ENCODE data around the gene ASTE1. TPM values are rescaled to one million over a fixed set of nuclear protein-coding genes. Genes with fewer than 3 reads are reported as not detected.

ASTE1 gene
- total and polyA plus RNA-seq, 9 of the 15 experiments (the other 6 are each of a cell fraction or from before 2014, with no cell fraction given): 3.5 to 12.1 (median 6.9) TPM

DNA sequence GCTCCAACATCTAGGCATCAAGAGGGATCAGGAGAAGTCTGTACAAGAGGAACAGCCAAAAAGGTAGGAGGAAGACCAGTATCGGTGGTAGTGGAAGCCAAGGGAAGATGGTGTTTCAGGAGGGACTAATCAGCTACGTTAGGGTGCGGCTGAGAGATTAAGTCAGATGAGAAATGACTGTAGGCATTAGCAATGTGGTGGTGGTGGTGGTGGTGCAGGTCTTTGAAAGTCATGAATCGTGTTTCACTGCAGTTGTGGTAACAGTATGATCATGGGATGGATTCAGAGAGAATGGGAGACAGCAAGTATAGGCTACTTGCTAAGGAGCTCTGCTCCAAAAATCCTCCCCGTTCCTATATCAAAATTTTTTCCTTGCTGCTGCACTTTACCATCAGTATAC, 35.5 kb downstream of the ASTE1 start (continued):
- TF ChIP-seq, protein P1, sequence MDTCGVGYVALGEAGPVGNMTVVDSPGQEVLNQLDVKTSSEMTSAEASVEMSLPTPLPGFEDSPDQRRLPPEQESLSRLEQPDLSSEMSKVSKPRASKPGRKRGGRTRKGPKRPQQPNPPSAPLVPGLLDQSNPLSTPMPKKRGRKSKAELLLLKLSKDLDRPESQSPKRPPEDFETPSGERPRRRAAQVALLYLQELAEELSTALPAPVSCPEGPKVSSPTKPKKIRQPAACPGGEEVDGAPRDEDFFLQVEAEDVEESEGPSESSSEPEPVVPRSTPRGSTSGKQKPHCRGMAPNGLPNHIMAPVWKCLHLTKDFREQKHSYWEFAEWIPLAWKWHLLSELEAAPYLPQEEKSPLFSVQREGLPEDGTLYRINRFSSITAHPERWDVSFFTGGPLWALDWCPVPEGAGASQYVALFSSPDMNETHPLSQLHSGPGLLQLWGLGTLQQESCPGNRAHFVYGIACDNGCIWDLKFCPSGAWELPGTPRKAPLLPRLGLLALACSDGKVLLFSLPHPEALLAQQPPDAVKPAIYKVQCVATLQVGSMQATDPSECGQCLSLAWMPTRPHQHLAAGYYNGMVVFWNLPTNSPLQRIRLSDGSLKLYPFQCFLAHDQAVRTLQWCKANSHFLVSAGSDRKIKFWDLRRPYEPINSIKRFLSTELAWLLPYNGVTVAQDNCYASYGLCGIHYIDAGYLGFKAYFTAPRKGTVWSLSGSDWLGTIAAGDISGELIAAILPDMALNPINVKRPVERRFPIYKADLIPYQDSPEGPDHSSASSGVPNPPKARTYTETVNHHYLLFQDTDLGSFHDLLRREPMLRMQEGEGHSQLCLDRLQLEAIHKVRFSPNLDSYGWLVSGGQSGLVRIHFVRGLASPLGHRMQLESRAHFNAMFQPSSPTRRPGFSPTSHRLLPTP (IDR thresholded peaks at IDR 0.05; ENCODE audit: borderline replicate concordance, extremely low read depth, insufficient read length): no peak
- TF ChIP-seq CCNT2 (IDR thresholded peaks at IDR 0.05; ENCODE audit: borderline replicate concordance, extremely low read depth, insufficient read length, low read depth, low read length) (no peak), NFYB (IDR thresholded peaks at IDR 0.05; ENCODE audit: extremely low read depth, insufficient read length) (no peak), NCOA1 (IDR thresholded peaks at IDR 0.05; ENCODE audit: low read depth) (no peak)

DNA sequence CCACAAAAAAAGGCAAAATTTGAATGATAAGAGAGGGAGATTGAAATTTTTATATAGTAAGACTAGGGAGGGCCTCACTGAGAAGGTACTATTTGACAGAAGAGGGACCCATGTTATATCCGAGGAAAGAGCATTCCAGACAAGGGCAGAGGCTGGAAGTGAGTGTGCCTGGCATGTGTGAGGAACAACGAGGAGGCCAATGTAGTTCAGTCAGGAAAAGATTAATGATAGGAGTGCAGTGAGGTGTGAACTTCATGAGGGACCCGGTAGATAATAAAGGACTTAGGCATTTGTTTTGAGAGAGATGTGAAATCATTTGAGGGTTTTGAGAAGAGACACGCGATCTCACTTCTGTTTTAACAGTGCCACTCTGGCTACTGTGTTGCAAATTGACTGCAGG, 36.3 kb downstream of the ASTE1 start:
- FAIRE-seq (no peak), ATAC-seq (no peak), DNase-seq (ENCODE audit: extremely low read depth in 1 of 4, low spot score in 3 of 4) (no peak)
- TF ChIP-seq CTBP1 (IDR thresholded peaks at IDR 0.05; ENCODE audit: borderline replicate concordance): no peak
- TF ChIP-seq, protein P2, sequence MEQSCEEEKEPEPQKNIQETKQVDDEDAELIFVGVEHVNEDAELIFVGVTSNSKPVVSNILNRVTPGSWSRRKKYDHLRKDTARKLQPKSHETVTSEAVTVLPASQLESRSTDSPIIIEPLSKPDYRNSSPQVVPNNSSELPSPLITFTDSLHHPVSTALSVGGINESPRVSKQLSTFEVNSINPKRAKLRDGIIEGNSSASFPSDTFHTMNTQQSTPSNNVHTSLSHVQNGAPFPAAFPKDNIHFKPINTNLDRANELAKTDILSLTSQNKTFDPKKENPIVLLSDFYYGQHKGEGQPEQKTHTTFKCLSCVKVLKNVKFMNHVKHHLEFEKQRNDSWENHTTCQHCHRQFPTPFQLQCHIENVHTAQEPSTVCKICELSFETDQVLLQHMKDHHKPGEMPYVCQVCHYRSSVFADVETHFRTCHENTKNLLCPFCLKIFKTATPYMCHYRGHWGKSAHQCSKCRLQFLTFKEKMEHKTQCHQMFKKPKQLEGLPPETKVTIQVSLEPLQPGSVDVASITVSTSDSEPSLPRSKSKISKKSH (CRISPR knock-in tag; IDR thresholded peaks at IDR 0.05): no peak
- no peak for TF ChIP-seq ZC3H11A (IDR thresholded peaks at IDR 0.05; ENCODE audit: low read depth, low read length)
- TF ChIP-seq HDAC3 (IDR thresholded peaks at IDR 0.05; ENCODE audit: borderline replicate concordance, partially characterized antibody): no peak
- TF ChIP-seq, protein P3, sequence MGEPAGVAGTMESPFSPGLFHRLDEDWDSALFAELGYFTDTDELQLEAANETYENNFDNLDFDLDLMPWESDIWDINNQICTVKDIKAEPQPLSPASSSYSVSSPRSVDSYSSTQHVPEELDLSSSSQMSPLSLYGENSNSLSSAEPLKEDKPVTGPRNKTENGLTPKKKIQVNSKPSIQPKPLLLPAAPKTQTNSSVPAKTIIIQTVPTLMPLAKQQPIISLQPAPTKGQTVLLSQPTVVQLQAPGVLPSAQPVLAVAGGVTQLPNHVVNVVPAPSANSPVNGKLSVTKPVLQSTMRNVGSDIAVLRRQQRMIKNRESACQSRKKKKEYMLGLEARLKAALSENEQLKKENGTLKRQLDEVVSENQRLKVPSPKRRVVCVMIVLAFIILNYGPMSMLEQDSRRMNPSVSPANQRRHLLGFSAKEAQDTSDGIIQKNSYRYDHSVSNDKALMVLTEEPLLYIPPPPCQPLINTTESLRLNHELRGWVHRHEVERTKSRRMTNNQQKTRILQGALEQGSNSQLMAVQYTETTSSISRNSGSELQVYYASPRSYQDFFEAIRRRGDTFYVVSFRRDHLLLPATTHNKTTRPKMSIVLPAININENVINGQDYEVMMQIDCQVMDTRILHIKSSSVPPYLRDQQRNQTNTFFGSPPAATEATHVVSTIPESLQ (CRISPR knock-in tag; IDR thresholded peaks at IDR 0.05): no peak
- no peak for TF ChIP-seq SIN3B (IDR thresholded peaks at IDR 0.05; ENCODE audit: low read depth)
- no peak for TF ChIP-seq MEF2A (IDR thresholded peaks at IDR 0.05; ENCODE audit: control insufficient read depth, low read depth, low read length)
- TF ChIP-seq, protein P4, sequence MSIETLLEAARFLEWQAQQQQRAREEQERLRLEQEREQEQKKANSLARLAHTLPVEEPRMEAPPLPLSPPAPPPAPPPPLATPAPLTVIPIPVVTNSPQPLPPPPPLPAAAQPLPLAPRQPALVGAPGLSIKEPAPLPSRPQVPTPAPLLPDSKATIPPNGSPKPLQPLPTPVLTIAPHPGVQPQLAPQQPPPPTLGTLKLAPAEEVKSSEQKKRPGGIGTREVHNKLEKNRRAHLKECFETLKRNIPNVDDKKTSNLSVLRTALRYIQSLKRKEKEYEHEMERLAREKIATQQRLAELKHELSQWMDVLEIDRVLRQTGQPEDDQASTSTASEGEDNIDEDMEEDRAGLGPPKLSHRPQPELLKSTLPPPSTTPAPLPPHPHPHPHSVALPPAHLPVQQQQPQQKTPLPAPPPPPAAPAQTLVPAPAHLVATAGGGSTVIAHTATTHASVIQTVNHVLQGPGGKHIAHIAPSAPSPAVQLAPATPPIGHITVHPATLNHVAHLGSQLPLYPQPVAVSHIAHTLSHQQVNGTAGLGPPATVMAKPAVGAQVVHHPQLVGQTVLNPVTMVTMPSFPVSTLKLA (conservative IDR thresholded peaks at IDR 0.05): no peak
- no peak overlapping the region for H3K9ac ChIP-seq (ENCODE audit: insufficient read depth in 1 of 2, low read depth in 2 of 2, low read length in 2 of 2)
- no peak overlapping the region for H3K4me3 ChIP-seq
- in situ Hi-C loops (cut with MboI) (no loop called here), intact Hi-C loops (cut with micrococcal nuclease) (no loop called here)
- no peaks in the 10 kb centered on the region for H3K79me2 ChIP-seq (ENCODE audit: control insufficient read depth, insufficient read depth, low read length)
- H3K27me3 ChIP-seq (ENCODE audit: control insufficient read depth in 2 of 2, insufficient read depth in 2 of 2, low read length in 2 of 2): no peaks in the 10 kb centered on the region
- H3K27ac ChIP-seq (ENCODE audit: extremely low read depth, low read depth, low read length): no peak overlapping the region
- H3K9me3 ChIP-seq (replicated peaks; ENCODE audit: control insufficient read depth, insufficient read depth, low read depth, low read length): no peaks in the 10 kb centered on the region
- H3K4me1 ChIP-seq (replicated peaks in 1 of 2; ENCODE audit: control insufficient read depth in 2 of 2, insufficient read depth in 2 of 2, low read length in 2 of 2): no peaks in the 10 kb centered on the region
- no peaks in the 10 kb centered on the region for H4K20me1 ChIP-seq (replicated peaks; ENCODE audit: control insufficient read depth, insufficient read depth, low read length)
- no peak overlapping the region for H2AFZ ChIP-seq (ENCODE audit: low read depth, low read length)
- no TSS peak for BruUV-seq (replicated peaks)
- no peaks in the 10 kb centered on the region for H3K9me1 ChIP-seq (ENCODE audit: control insufficient read depth, insufficient read depth, low read length)
- H3K36me3 ChIP-seq (ENCODE audit: control insufficient read depth, insufficient read depth, low read length): peaks cover 19% of the 10 kb centered on the region; the same call in 2 of the 3 replicates
- POLR2A ChIA-PET: no interaction called here
- CTCF ChIA-PET (ENCODE audit: low intra/inter-chr PET ratio): no interaction called here
- WGBS (ENCODE audit: insufficient coverage, low coverage, missing lambda C conversion rate): 58% methylated on average over 5 of the region's 5 CpGs
- H3K4me2 ChIP-seq (ENCODE audit: insufficient read depth, low read length): no peak overlapping the region

All from K562 (cell line).